PFSK-1 (cell line): ENCODE data around the gene ACVRL1.

Experiments
- FOXP2 ChIP-seq: optimal IDR thresholded peaks from 2 replicates; pipeline ENCODE3; 2011; ENCODE audit warnings: borderline replicate concordance, control low read depth, inconsistent platforms; ENCODE audit not compliant: insufficient read depth; ENCODE audit errors: extremely low read length, extremely low read depth
- POLR2AphosphoS5 ChIP-seq: IDR thresholded peaks from 2 replicates; pipeline ENCODE4 v1.6.1; 2012; ENCODE audit warnings: low read depth, mild to moderate bottlenecking, control low read depth, low read length, moderate library complexity
- REST ChIP-seq, 2 experiments: IDR thresholded peaks; 2 replicates each; pipeline versions ENCODE4 v1.6.1 to v1.8.0; 2011 to 2012; ENCODE audit warnings: low read depth in 2 of 2, low read length in 2 of 2, control low read depth in 1 of 2, inconsistent platforms in 1 of 2, mild to moderate bottlenecking in 1 of 2, moderate library complexity in 1 of 2; ENCODE audit not compliant: insufficient read depth in 1 of 2
- SIN3A ChIP-seq: IDR thresholded peaks from 2 replicates; pipeline ENCODE4 v1.6.1; 2012; ENCODE audit warnings: mild to moderate bottlenecking, low read length, moderate library complexity, borderline replicate concordance; ENCODE audit not compliant: insufficient read depth
- TAF1 ChIP-seq: IDR thresholded peaks from 2 replicates; pipeline ENCODE4 v1.6.1; 2012; ENCODE audit warnings: low read length, control low read depth, borderline replicate concordance; ENCODE audit not compliant: insufficient read depth

The ACVRL1 gene

DNA sequence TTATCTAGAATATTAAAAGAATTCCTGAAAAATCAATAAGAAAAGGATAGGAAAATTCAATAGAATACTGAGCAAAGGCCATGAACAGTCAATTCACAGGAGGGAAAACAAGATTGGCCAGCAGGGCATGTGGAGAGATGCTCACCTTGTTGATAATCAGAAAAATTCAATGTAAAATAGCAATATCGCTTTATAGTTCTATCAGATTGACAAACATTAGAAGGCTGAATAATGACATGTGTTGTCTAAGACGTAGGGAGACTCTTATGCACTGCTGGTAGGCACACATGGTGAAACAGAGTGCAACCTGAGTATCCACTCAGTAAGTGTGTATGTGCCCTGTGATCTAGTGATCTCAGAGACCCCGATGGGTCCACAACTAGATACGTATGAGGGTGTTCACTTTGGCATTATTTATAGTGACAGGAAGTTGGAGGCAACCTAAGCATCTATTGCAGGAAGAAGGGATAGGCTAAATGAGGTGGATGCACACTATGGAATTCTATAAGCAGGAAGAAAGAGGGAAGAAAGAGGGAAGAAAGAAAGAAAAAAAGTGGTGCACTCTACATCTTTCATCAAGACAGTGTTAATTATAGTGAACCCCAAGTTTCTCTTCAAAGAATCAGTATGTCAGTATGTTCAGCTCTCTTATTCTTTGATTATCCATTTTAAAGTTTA is 23.2 kb upstream of the ACVRL1 start:
- TF ChIP-seq FOXP2 = no peak

- TF ChIP-seq REST (IDR thresholded peaks at IDR 0.05; ENCODE audit: insufficient read depth in 1 of 2, low read depth in 2 of 2, low read length in 2 of 2) = no peak; a peak in 1 of 4 replicates
- TF ChIP-seq SIN3A = peak; percentile 72; the same call in 1 of the 2 replicates
- TF ChIP-seq FOXP2 = no peak
These were observed 22.6 kb upstream of the ACVRL1 start for GRCh38 chr12:51884676-51885229.

DNA sequence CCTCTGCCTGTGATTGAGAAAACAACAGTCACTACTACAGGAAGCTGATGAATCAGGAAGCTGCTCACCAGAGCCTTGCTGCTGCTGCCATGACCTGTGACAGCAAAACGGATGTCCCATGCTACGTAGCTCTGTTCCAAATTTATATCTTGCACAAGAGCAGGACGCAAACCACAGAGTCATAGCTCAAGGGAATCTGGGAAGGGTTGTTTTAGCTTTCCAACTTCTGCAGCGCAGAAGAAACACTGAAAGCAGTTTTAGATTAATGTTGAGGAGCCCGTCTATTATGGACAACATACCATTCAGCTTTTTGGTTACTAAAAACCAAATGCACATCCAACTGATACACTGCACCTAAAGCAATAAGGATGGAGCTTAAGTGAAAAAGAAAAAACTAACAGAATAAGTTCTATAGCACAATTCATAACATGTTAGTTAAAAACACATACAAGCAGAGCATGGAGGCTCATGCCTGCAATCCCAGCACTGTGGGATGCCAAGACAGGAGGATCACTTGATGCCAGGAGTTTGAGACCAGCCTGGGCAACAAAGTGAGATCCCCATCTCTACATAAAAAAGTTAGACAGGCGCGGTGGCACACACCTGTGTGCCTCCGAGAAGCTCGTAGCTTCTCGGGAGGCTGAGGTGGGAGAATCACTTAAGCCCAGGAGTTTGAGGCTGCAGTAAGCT is 21.1 kb upstream of the ACVRL1 start:
- TF ChIP-seq POLR2AphosphoS5 (peak; percentile 69; the same call in 1 of the 2 replicates), TAF1 (no peak), REST (IDR thresholded peaks at IDR 0.05; ENCODE audit: insufficient read depth in 1 of 2, low read depth in 2 of 2, low read length in 2 of 2) (peak in 1 of 2 experiments; percentile 61; a peak in 1 of 4 replicates), SIN3A (peak; percentile 63; the same call in 1 of the 2 replicates), FOXP2 (peak; percentile 85)

DNA sequence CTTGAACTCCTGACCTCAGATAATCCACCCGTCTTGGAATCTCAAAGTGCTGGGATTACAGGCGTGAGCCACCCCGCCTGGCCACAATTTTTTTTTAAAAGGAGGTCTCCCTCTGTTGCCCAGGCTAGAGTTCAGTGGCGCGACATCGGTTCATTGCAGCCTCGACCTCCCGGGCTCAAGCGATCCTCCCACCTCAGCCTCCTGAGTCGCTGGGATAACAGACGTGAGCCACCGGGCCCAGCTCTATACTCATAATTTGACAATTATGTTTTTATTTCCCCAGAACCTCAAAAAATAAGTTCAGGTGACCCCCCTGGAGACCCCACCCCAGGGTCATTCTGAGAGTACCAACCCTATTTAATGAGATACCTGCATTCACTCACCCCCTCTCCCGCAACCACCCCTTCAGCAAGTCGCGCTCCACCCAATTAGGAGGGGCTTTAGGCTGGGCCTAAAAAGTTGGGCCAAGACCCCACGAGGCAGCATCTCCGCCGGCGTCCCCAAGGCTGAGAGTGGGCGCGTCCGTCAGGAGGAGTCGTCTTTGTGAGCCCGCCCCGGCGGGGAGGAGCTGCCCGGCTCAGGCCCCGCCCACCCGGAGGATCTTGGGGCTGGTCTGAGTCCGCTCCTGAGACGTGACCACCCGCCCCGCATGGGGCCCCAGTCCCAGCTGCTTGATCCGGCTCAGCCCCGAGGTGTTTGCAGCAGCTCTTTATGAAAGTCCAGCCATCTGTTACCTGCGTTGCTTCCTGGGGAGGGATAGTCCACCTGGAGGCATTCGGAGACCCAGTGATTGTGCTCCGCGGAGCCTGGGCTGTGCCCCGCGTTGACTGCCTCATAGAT is 19.6 kb upstream of the ACVRL1 start, which contains the start of gene ANKRD33:
TSS of gene ANKRD33 (plus strand) at position 628 of the 840 bp plus-strand sequence. CDS start at position 712, 84 bp downstream.
- no peak for TF ChIP-seq SIN3A
- no peak for TF ChIP-seq REST (IDR thresholded peaks at IDR 0.05; ENCODE audit: insufficient read depth in 1 of 2, low read depth in 2 of 2, low read length in 2 of 2)
- TF ChIP-seq TAF1 = no peak
- TF ChIP-seq POLR2AphosphoS5 = no peak
- no peak for TF ChIP-seq FOXP2

- no peak for TF ChIP-seq REST (IDR thresholded peaks at IDR 0.05; ENCODE audit: insufficient read depth in 1 of 2, low read depth in 2 of 2, low read length in 2 of 2)
- TF ChIP-seq TAF1 = no peak
- TF ChIP-seq POLR2AphosphoS5 = no peak
- no peak for TF ChIP-seq SIN3A
- no peak for TF ChIP-seq FOXP2
These were observed 18.7 kb upstream of the ACVRL1 start for GRCh38 chr12:51888316-51889215.
